Endothelial cell of umbilical vein (primary cell): ENCODE data around the gene DGUOK.

Source experiments
- CTCF ChIP-seq, 2 donors: IDR thresholded peaks; 1 replicate in 1 of 2; 2 replicates in 1 of 2; pipeline ENCODE4 v1.5.1; 2011; ENCODE audit warnings: low read length in 2 of 2, mild to moderate bottlenecking in 2 of 2, moderate library complexity in 2 of 2, control low read depth in 1 of 2, inconsistent platforms in 1 of 2, low read depth in 1 of 2; ENCODE audit not compliant: insufficient read depth in 1 of 2; ENCODE audit errors: extremely low read depth in 1 of 2
- MAX ChIP-seq: IDR thresholded peaks from 2 replicates; pipeline ENCODE4 v1.6.1; 2011; ENCODE audit not compliant: insufficient read depth, insufficient read length
- POLR2AphosphoS5 ChIP-seq: IDR thresholded peaks from 2 replicates; pipeline ENCODE4 v1.6.1; 2012; ENCODE audit warnings: low read depth, mild to moderate bottlenecking, control low read depth, low read length, moderate library complexity; ENCODE audit not compliant: insufficient read depth

GRCh38 chr2:73888388-73888787 lies 38.3 kb upstream of the DGUOK start:
- TF ChIP-seq MAX: no peak
- no peak for TF ChIP-seq CTCF (IDR thresholded peaks at IDR 0.05; ENCODE audit: extremely low read depth in 1 of 2, insufficient read depth in 1 of 2, low read depth in 1 of 2, low read length in 2 of 2)
- TF ChIP-seq POLR2AphosphoS5: no peak
